Left lung (tissue), 10 donors: Measurements from ENCODE around the gene CSRNP3. TPM values are rescaled to one million over a fixed set of nuclear protein-coding genes. Genes with fewer than 3 reads are reported as not detected.

Source experiments
- ATAC-seq: fragments of 200-7000 bp; cut with Tn5 transposase; one replicate; pipeline ENCODE4 v1.9.1; 2020; ENCODE audit warnings: moderate library complexity
- DNase-seq, 4 donors: peaks; one replicate each; pipeline ENCODE4 v3.0.0-alpha.2; 2013 to 2020
- H3K27ac ChIP-seq, 2 donors: fragments of 200-600 bp; sonication (generic) in 1 of 2; one replicate each; pipeline versions ENCODE4 v1.5.0 to v1.8.0; 2020 to 2021
- H3K27me3 ChIP-seq, 2 donors: fragments of 200-600 bp; sonication (generic) in 1 of 2; one replicate each; pipeline versions ENCODE4 v1.5.0 to v1.8.0; 2020 to 2021
- H3K36me3 ChIP-seq, 2 donors: fragments of 200-600 bp; sonication (generic) in 1 of 2; one replicate each; pipeline versions ENCODE4 v1.5.0 to v1.8.0; 2020 to 2021
- H3K4me1 ChIP-seq, 2 donors: fragments of 200-600 bp; one replicate each; pipeline ENCODE4 v1.8.0; 2021
- H3K4me3 ChIP-seq, 2 donors: fragments of 200-600 bp; sonication (generic) in 1 of 2; one replicate each; pipeline versions ENCODE4 v1.5.0 to v1.8.0; 2020 to 2021; ENCODE audit warnings: mild to moderate bottlenecking in 1 of 2
- H3K9me3 ChIP-seq, 2 donors: fragments of 200-600 bp; sonication (generic) in 1 of 2; one replicate each; pipeline versions ENCODE4 v1.5.0 to v1.8.0; 2020 to 2021
- CTCF ChIP-seq, 2 donors: fragments of 200-600 bp; sonication (generic) in 1 of 2; IDR thresholded peaks; one replicate each; pipeline versions ENCODE4 v1.5.0 to v1.8.0; 2021; ENCODE audit warnings: antibody characterized with exemption in 2 of 2
- intact Hi-C, 2 donors: fragments of 100-400 bp; cut with DNase I; formaldehyde crosslinking; loops; one replicate each; pipeline versions ENCODE4 v1.11.2 to v1.14.2; 2022
- polyA plus RNA-seq, 6 donors: library from polyadenylated mRNA; unstranded; fragments of 120-200 nt; gene quantifications; one replicate each; pipeline ENCODE4 v1.2.1, GENCODE V29; 2013; ENCODE audit not compliant: insufficient read length in 6 of 6
- total RNA-seq, 2 donors: library from RNA; stranded (reverse); fragmentation: NEBNext Ultra II Directional; extraction: Animal tissue kit (Norgen Biotek cat#: 25700); gene quantifications; one replicate each; pipeline ENCODE4 v1.2.1, GENCODE V29; 2021
- donor health status: DM: no; HTN: yes; CAD: no.
- donor health status: DM: no; HTN: no; CAD: no.

The CSRNP3 gene
- total and polyA plus RNA-seq, 8 donors = 1.5 to 11.4 (median 8.3) TPM

GRCh38 chr2:165617741-165618481 is 148.4 kb downstream of the CSRNP3 start:
- H3K9me3 ChIP-seq = no peaks in the 10 kb centered on the region
- H3K27ac ChIP-seq = no peak overlapping the region
- no peaks in the 10 kb centered on the region for H3K27me3 ChIP-seq
- no peak for ATAC-seq
- DNase-seq = no peak
- H3K4me3 ChIP-seq = no peak overlapping the region
- intact Hi-C loops = no loop called here
- no peak for TF ChIP-seq CTCF (IDR thresholded peaks at IDR 0.05)
- H3K4me1 ChIP-seq = no peaks in the 10 kb centered on the region
- no peaks in the 10 kb centered on the region for H3K36me3 ChIP-seq

- Histone ChIP-seq H3K36me3 (no peaks in the 10 kb centered on the region), H3K4me3 (no peak overlapping the region), H3K4me1 (no peaks in the 10 kb centered on the region), H3K27me3 (no peaks in the 10 kb centered on the region), H3K9me3 (no peaks in the 10 kb centered on the region), H3K27ac (no peak overlapping the region)
- TF ChIP-seq CTCF (IDR thresholded peaks at IDR 0.05) = no peak
- intact Hi-C loops = no loop called here
- DNase-seq = no peak
- no peak for ATAC-seq
These were observed 149.3 kb downstream of the CSRNP3 start for GRCh38 chr2:165618806-165619205.

GRCh38 chr2:165621086-165621560 is 151.6 kb downstream of the CSRNP3 start:
- intact Hi-C loops = no loop called here
- no peaks in the 10 kb centered on the region for H3K27me3 ChIP-seq
- no peak overlapping the region for H3K4me3 ChIP-seq
- ATAC-seq (no peak), DNase-seq (no peak)
- H3K27ac ChIP-seq = no peak overlapping the region
- no peaks in the 10 kb centered on the region for H3K36me3 ChIP-seq
- H3K4me1 ChIP-seq = no peaks in the 10 kb centered on the region
- H3K9me3 ChIP-seq = no peaks in the 10 kb centered on the region
- no peak for TF ChIP-seq CTCF (IDR thresholded peaks at IDR 0.05)

- Histone ChIP-seq H3K27ac (no peak overlapping the region), H3K4me1 (no peaks in the 10 kb centered on the region), H3K4me3 (no peak overlapping the region), H3K36me3 (no peaks in the 10 kb centered on the region), H3K27me3 (no peaks in the 10 kb centered on the region), H3K9me3 (no peaks in the 10 kb centered on the region)
- intact Hi-C loops = no loop called here
- no peak for TF ChIP-seq CTCF (IDR thresholded peaks at IDR 0.05)
- no peak for ATAC-seq
- DNase-seq = no peak
These were observed 153.7 kb downstream of the CSRNP3 start for GRCh38 chr2:165623161-165623560.

- Histone ChIP-seq H3K4me1 (no peaks in the 10 kb centered on the region), H3K9me3 (no peaks in the 10 kb centered on the region), H3K36me3 (no peaks in the 10 kb centered on the region), H3K4me3 (no peak overlapping the region), H3K27me3 (no peaks in the 10 kb centered on the region), H3K27ac (no peak overlapping the region)
- intact Hi-C loops = no loop called here
- no peak for TF ChIP-seq CTCF (IDR thresholded peaks at IDR 0.05)
- ATAC-seq (no peak), DNase-seq (no peak)
These were observed 154.4 kb downstream of the CSRNP3 start for GRCh38 chr2:165623783-165624469.
